Measurements from ENCODE around the gene GAS6. TPM values are rescaled to one million over a fixed set of nuclear protein-coding genes. Genes with fewer than 3 reads are reported as not detected.

The GAS6 gene
- total and polyA plus RNA-seq, 9 of the 15 experiments (the other 6 are each of a cell fraction or from before 2014, with no cell fraction given): 0.14 to 9.7 (median 4.7) TPM; not detected in 1

DNA sequence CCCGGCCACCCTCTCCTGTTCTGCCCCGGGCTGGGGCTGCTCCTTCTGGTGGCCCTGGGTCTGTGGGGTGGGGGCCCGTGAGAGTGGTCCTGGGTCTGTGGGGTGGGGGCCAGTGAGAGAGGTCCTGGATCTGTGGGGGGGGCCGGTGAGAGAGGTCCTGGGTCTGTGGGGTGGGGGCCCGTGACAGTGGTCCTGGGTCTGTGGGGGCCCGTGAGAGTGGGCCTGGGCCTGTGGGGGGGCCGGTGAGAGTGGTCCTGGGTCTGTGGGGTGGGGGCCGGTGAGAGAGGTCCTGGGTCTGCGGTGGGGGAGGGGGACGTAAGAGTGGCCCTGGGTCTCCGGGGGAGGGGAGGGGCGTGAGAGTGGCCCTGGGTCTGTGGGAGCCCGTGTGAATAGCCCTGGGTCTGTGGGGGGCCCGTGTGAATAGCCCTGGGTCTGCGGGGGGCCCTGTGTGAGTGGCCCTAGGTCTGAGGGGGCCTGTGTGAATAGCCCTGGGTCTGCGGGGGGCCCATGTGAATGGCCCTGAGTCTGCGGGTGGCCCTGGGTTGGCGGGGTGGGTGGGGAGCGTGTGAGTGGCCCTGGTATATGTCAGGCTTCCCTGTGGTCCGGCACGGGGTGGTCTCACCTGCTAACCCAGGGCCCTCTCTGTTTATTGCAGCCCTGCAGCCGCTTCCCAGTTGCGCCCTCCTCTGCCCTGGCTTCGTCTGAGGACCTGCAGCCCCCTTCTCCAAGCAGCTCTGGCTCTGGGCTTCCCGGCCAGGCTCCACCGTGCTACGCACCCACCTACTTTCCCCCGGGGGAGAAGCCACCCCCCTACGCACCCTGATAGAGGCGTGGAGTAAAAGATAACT lies 52.6 kb downstream of the GAS6 start:
- no peak overlapping the region for H2AFZ ChIP-seq (ENCODE audit: low read depth, low read length)
- no peaks in the 10 kb centered on the region for H4K20me1 ChIP-seq (replicated peaks; ENCODE audit: control insufficient read depth, insufficient read depth, low read length)
- H3K9me1 ChIP-seq (ENCODE audit: control insufficient read depth, insufficient read depth, low read length): no peaks in the 10 kb centered on the region
- FAIRE-seq: no peak
- CTCF ChIA-PET (ENCODE audit: low intra/inter-chr PET ratio): no interaction called here
- no peak overlapping the region for H3K9ac ChIP-seq (ENCODE audit: insufficient read depth in 1 of 2, low read depth in 2 of 2, low read length in 2 of 2)
- H3K4me1 ChIP-seq (replicated peaks in 1 of 2; ENCODE audit: control insufficient read depth in 2 of 2, insufficient read depth in 2 of 2, low read length in 2 of 2): peaks cover 0 to 22% of the 10 kb centered on the region in 2 experiments; a peak in 2 of 5 replicates
- no peaks in the 10 kb centered on the region for H3K79me2 ChIP-seq (ENCODE audit: control insufficient read depth, insufficient read depth, low read length)
- POLR2A ChIA-PET: no interaction called here
- H3K9me3 ChIP-seq (replicated peaks; ENCODE audit: control insufficient read depth, insufficient read depth, low read depth, low read length): peaks cover 6% of the 10 kb centered on the region; the same call in 1 of the 2 replicates
- no peaks in the 10 kb centered on the region for H3K36me3 ChIP-seq (ENCODE audit: control insufficient read depth, insufficient read depth, low read length)
- no peak overlapping the region for H3K4me2 ChIP-seq (ENCODE audit: insufficient read depth, low read length)
- no peak overlapping the region for H3K27ac ChIP-seq (ENCODE audit: extremely low read depth, low read depth, low read length)
- 7% methylated on average over 16 of the region's 30 CpGs for WGBS (ENCODE audit: insufficient coverage, low coverage, missing lambda C conversion rate)
- no peak for ATAC-seq
- DNase-seq (ENCODE audit: extremely low read depth in 1 of 4, low spot score in 3 of 4): no peak
- no peak overlapping the region for H3K4me3 ChIP-seq
- BruUV-seq (replicated peaks): no TSS peak
- intact Hi-C loops (cut with micrococcal nuclease): no loop called here
- in situ Hi-C loops (cut with MboI): no loop called here
- peaks cover 0 to 11% of the 10 kb centered on the region in 2 experiments; a peak in 2 of 5 replicates for H3K27me3 ChIP-seq (ENCODE audit: control insufficient read depth in 2 of 2, insufficient read depth in 2 of 2, low read length in 2 of 2)
- TF ChIP-seq, protein P1, sequence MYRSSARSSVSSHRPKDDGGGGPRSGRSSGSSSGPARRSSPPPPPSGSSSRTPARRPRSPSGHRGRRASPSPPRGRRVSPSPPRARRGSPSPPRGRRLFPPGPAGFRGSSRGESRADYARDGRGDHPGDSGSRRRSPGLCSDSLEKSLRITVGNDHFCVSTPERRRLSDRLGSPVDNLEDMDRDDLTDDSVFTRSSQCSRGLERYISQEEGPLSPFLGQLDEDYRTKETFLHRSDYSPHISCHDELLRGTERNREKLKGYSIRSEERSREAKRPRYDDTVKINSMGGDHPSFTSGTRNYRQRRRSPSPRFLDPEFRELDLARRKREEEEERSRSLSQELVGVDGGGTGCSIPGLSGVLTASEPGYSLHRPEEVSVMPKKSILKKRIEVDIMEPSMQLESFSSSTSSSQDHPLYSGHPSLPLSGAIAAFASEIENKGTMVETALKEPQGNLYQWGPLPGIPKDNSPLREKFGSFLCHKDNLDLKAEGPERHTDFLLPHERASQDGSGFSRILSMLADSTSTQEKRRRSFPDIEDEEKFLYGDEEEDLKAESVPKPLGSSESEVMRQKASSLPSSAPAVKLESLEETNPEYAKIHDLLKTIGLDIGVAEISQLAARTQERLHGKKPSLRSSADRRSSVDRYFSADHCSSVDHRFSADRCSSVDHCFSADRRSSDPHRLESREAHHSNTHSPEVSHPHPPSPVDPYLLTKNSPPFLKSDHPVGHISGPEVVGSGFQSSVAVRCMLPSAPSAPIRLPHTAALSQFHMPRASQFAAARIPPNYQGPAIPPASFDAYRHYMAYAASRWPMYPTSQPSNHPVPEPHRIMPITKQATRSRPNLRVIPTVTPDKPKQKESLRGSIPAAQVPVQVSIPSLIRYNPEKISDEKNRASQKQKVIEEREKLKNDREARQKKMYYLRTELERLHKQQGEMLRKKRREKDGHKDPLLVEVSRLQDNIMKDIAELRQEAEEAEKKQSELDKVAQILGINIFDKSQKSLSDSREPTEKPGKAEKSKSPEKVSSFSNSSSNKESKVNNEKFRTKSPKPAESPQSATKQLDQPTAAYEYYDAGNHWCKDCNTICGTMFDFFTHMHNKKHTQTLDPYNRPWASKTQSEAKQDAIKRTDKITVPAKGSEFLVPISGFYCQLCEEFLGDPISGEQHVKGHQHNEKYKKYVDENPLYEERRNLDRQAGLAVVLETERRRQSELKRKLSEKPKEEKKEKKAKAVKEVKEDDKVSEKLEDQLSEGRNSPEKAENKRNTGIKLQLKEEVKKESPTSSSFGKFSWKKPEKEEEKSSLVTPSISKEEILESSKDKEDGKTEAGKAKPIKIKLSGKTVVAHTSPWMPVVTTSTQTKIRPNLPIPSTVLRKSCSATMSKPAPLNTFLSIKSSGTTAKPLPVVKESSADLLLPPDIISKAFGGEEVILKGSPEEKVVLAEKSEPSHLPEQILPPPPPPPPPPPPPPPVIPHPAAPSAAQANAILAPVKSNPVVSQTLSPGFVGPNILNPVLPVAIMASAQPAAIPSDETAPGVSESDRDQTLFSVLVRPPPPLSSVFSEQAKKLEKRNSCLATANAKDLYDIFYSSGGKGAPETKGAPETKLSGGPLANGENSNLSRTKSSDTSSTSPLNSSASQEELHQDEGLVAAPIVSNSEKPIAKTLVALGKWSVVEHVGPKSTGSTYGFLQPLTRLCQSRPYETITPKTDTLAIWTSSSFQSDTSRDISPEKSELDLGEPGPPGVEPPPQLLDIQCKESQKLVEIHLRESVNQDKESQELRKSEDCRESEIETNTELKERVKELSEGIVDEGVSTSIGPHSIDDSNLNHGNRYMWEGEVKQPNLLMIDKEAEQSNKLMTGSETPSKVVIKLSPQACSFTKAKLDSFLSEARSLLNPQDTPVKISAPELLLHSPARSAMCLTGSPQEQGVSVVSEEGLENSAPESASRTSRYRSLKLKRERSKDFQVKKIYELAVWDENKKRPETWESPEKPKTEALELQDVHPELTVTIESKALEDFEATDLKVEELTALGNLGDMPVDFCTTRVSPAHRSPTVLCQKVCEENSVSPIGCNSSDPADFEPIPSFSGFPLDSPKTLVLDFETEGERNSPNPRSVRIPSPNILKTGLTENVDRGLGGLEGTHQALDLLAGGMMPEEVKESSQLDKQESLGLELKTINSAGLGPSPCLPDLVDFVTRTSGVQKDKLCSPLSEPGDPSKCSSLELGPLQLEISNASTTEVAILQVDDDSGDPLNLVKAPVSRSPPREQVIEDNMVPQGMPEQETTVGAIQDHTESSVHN (IDR thresholded peaks at IDR 0.05; ENCODE audit: borderline replicate concordance in 1 of 2, low read depth in 1 of 2): no peak
- TF ChIP-seq POLR2H (tag; IDR thresholded peaks at IDR 0.05; ENCODE audit: low read depth): no peak
- no peak for TF ChIP-seq ERF (CRISPR knock-in tag; IDR thresholded peaks at IDR 0.05)
- no peak for TF ChIP-seq CBX3 (IDR thresholded peaks at IDR 0.05; ENCODE audit: borderline replicate concordance in 1 of 2, low read length in 2 of 2)
- TF ChIP-seq, protein P2, sequence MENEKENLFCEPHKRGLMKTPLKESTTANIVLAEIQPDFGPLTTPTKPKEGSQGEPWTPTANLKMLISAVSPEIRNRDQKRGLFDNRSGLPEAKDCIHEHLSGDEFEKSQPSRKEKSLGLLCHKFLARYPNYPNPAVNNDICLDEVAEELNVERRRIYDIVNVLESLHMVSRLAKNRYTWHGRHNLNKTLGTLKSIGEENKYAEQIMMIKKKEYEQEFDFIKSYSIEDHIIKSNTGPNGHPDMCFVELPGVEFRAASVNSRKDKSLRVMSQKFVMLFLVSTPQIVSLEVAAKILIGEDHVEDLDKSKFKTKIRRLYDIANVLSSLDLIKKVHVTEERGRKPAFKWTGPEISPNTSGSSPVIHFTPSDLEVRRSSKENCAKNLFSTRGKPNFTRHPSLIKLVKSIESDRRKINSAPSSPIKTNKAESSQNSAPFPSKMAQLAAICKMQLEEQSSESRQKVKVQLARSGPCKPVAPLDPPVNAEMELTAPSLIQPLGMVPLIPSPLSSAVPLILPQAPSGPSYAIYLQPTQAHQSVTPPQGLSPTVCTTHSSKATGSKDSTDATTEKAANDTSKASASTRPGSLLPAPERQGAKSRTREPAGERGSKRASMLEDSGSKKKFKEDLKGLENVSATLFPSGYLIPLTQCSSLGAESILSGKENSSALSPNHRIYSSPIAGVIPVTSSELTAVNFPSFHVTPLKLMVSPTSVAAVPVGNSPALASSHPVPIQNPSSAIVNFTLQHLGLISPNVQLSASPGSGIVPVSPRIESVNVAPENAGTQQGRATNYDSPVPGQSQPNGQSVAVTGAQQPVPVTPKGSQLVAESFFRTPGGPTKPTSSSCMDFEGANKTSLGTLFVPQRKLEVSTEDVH (IDR thresholded peaks at IDR 0.05; ENCODE audit: low read depth, partially characterized antibody): no peak
- TF ChIP-seq ZBTB7A (IDR thresholded peaks at IDR 0.05; ENCODE audit: borderline replicate concordance, control insufficient read depth, low read depth, low read length): no peak
- TF ChIP-seq HSF4 (CRISPR knock-in tag; IDR thresholded peaks at IDR 0.05; ENCODE audit: borderline replicate concordance): no peak

All from K562 (cell line).